HUDEP-2 (cell line): ENCODE measurements around the gene PCDHGA8.
A peak's percentile ranks its signal among the peaks of the same experiment; 100 is the strongest.
"Not testable (repeated sequence)": the region's sequence is repeated elsewhere in the genome, so short reads cannot be mapped to it uniquely, and the experiment has no call there.

ENCODE experiments used
- DNase-seq, 76 experiments: peaks; one replicate each; lab custom pipeline; 2025; ENCODE audit not compliant: unreplicated experiment in 76 of 76; lab: John Stamatoyannopoulos, UW

PCDHGA8 gene

DNA sequence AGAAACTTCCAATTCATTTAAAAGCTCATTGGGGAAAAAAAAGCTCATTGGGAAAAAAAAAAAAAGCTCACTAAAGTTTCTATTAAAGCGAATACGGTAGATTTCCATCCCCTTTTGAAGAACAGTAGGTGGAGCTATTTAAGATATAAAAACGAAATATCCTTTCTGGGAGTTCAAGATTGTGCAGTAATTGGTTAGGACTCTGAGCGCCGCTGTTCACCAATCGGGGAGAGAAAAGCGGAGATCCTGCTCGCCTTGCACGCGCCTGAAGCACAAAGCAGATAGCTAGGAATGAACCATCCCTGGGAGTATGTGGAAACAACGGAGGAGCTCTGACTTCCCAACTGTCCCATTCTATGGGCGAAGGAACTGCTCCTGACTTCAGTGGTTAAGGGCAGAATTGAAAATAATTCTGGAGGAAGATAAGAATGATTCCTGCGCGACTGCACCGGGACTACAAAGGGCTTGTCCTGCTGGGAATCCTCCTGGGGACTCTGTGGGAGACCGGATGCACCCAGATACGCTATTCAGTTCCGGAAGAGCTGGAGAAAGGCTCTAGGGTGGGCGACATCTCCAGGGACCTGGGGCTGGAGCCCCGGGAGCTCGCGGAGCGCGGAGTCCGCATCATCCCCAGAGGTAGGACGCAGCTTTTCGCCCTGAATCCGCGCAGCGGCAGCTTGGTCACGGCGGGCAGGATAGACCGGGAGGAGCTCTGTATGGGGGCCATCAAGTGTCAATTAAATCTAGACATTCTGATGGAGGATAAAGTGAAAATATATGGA lies 38.1 kb downstream of the PCDHGA8 start, which contains the start of gene PCDHGA12:
PCDHGA12 (plus strand) TSS at position 176 of the 782 bp plus-strand sequence; CDS start at position 429, 253 bp downstream.
- DNase-seq, result peak in 6 of 76 experiments; percentile 1 to 30 (median 6)

DNA sequence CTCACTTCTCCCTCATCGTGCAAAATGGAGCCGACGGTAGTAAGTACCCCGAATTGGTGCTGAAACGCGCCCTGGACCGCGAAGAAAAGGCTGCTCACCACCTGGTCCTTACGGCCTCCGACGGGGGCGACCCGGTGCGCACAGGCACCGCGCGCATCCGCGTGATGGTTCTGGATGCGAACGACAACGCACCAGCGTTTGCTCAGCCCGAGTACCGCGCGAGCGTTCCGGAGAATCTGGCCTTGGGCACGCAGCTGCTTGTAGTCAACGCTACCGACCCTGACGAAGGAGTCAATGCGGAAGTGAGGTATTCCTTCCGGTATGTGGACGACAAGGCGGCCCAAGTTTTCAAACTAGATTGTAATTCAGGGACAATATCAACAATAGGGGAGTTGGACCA lies 38.9 kb downstream of the PCDHGA8 start:
- no peak for DNase-seq

DNA sequence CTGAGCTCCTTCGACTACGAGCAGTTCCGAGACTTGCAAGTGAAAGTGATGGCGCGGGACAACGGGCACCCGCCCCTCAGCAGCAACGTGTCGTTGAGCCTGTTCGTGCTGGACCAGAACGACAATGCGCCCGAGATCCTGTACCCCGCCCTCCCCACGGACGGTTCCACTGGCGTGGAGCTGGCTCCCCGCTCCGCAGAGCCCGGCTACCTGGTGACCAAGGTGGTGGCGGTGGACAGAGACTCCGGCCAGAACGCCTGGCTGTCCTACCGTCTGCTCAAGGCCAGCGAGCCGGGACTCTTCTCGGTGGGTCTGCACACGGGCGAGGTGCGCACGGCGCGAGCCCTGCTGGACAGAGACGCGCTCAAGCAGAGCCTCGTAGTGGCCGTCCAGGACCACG lies 39.9 kb downstream of the PCDHGA8 start:
- DNase-seq, result not testable (repeated sequence)

GRCh38 chr5:141432726-141433125 lies 40.3 kb downstream of the PCDHGA8 start:
- DNase-seq, result not testable (repeated sequence)

DNA sequence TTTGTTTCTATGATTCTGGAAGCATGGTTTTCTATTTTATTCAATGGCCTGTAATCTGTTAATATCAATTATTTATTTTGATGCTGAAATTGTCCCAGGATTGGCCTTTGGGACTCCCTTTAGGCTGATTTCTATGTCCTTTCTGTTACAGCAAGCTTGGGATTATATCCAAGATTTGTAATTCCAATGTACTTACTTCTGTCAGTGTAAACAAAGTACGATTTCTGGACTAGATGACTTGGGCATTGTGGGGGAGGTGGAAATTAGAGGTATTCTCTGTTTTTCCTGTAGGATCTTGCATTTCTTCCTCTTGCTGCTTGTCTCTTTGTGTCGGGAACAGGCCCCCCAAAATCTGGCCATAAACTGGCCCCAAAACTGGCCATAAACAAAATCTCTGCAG lies 41.6 kb downstream of the PCDHGA8 start:
- no peak for DNase-seq

GRCh38 chr5:141437221-141437620 lies 44.8 kb downstream of the PCDHGA8 start:
- DNase-seq, result no peak

GRCh38 chr5:141439411-141440141 lies 47.1 kb downstream of the PCDHGA8 start:
- no peak for DNase-seq

DNA sequence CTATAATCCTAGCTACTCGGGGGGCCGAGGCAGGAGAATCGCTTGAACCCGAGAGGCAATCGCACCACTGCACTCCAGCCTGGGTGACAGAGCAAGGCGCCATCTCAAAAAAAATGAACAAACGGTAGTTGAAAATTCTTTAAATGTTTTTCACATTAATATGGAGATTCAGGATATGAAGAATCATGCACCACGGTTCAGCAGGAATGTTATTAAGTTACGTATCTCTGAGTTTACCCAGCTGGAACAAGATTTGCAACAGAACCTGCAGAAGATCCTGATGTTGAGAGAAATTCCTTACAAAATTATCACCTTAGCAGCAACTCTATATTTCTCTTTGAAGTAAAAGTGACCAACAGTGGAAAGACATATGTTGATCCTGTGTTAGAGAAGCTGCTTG lies 47.9 kb downstream of the PCDHGA8 start:
- DNase-seq, result no peak

DNA sequence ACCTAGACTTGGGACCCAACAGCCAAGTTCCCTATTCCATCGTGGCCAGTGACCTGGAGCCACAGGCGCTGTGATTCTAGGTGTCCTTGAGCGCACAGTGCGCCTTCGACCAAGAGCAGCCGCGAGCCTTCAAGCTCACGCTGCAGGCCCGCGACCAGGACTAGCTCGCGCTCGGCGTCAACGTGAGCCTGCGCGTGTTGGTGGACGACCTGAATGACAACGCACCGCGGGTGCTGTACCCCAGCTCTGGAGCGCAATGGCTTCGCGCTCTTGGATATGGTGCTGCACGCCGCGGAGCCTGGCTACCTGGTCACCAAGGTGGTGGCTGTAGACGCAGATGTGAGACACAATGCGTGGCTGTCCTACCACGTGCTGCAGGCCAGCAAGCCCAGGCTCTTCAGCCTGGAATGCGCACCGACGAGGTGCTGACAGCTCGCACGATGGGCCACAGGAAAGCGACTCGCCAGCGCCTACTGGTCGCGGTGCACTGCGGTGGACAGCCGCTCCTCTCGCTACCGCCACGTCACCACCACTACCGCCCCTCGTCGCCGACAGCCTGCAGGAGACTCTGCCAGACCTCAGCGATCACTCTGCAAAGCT lies 49.2 kb downstream of the PCDHGA8 start:
- no peak for DNase-seq
